Activated T-helper 1 cell treated with anti-CD3 and anti-CD28 coated beads, Interleukin-12 subunit alpha, Interleukin-12 subunit beta, Interleukin-2, Interleukin-4 antibody, amounts not matched to agents 30 ng/mL and 10 ng/mL and 1 ng/mL, durations not matched to agents 14 hours and 24 hours and 36 hours (primary cell): ENCODE results near the gene SLC34A1. TPM values are rescaled to one million over a fixed set of nuclear protein-coding genes. Genes with fewer than 3 reads are reported as not detected.

Experiments used
- DNase-seq: peaks from one replicate; pipeline ENCODE4 v3.0.0; 2021; ENCODE audit warnings: low spot score
- H3K27ac Mint-ChIP-seq: one replicate; pipeline ENCODE4 v1.8.0; 2021; ENCODE audit warnings: mild to moderate bottlenecking, mixed read lengths
- H3K27me3 Mint-ChIP-seq: one replicate; pipeline ENCODE4 v1.8.0; 2022; ENCODE audit warnings: mild to moderate bottlenecking, moderate library complexity, mixed read lengths; ENCODE audit not compliant: insufficient read depth
- H3K36me3 Mint-ChIP-seq: one replicate; pipeline ENCODE4 v1.8.0; 2021; ENCODE audit warnings: low read depth, mixed read lengths
- H3K4me1 Mint-ChIP-seq: one replicate; pipeline ENCODE4 v1.8.0; 2021; ENCODE audit warnings: low read depth, mixed read lengths
- H3K4me3 Mint-ChIP-seq: one replicate; pipeline ENCODE4 v1.8.0; 2021; ENCODE audit warnings: mild to moderate bottlenecking, moderate library complexity, mixed read lengths
- H3K9me3 Mint-ChIP-seq: one replicate; pipeline ENCODE4 v1.8.0; 2021; ENCODE audit warnings: mixed read lengths
- intact Hi-C: fragments of 100-400 bp; cut with micrococcal nuclease; formaldehyde crosslinking; loops from one replicate; pipeline ENCODE4 v1.15.1; 2024
- total RNA-seq: library from RNA; stranded (reverse); gene quantifications from 2 replicates; pipeline ENCODE4 v1.2.3, GENCODE V29; 2022

SLC34A1 gene
- total RNA-seq, 1 donor from 2014 or later, result 0.26 TPM

GRCh38 chr5:177366528-177367322, 17.5 kb upstream of the SLC34A1 start:
- H3K27me3 Mint-ChIP-seq, result peaks cover 2% of the 10 kb centered on the region
- DNase-seq, result no peak
- H3K9me3 Mint-ChIP-seq, result no peaks in the 10 kb centered on the region
- H3K36me3 Mint-ChIP-seq, result peaks cover 25% of the 10 kb centered on the region
- H3K4me3 Mint-ChIP-seq, result no peak overlapping the region
- H3K4me1 Mint-ChIP-seq, result peaks cover 61% of the 10 kb centered on the region
- intact Hi-C loops, result no loop called here
- no peak overlapping the region for H3K27ac Mint-ChIP-seq

DNA sequence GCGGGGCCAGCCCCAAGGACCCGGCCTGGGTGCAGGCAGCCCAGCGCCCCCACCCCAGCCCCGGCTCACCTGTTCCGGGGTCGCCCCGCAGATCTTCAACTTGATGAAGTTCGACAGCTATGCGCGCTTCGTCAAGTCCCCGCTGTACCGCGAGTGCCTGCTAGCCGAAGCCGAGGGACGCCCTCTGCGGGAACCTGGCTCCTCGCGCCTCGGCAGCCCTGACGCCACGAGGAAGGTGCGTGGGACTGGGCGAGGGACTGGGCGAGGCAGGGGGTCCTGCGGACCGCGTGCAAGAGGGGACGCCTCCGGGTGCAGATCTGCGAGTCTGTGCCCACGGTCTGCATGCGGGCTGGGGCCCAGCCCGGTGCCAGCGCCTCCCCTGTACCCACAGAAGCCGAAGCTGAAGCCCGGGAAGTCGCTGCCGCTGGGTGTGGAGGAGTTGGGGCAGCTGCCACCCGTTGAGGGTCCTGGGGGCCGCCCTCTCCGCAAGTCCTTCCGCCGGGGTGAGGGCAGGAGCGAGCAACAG, 16.8 kb upstream of the SLC34A1 start:
- H3K27ac Mint-ChIP-seq, result no peak overlapping the region
- peaks cover 2% of the 10 kb centered on the region for H3K27me3 Mint-ChIP-seq
- peaks cover 61% of the 10 kb centered on the region for H3K4me1 Mint-ChIP-seq
- H3K36me3 Mint-ChIP-seq, result peaks cover 25% of the 10 kb centered on the region
- no peaks in the 10 kb centered on the region for H3K9me3 Mint-ChIP-seq
- H3K4me3 Mint-ChIP-seq, result no peak overlapping the region
- intact Hi-C loops, result no loop called here
- DNase-seq, result no peak

DNA sequence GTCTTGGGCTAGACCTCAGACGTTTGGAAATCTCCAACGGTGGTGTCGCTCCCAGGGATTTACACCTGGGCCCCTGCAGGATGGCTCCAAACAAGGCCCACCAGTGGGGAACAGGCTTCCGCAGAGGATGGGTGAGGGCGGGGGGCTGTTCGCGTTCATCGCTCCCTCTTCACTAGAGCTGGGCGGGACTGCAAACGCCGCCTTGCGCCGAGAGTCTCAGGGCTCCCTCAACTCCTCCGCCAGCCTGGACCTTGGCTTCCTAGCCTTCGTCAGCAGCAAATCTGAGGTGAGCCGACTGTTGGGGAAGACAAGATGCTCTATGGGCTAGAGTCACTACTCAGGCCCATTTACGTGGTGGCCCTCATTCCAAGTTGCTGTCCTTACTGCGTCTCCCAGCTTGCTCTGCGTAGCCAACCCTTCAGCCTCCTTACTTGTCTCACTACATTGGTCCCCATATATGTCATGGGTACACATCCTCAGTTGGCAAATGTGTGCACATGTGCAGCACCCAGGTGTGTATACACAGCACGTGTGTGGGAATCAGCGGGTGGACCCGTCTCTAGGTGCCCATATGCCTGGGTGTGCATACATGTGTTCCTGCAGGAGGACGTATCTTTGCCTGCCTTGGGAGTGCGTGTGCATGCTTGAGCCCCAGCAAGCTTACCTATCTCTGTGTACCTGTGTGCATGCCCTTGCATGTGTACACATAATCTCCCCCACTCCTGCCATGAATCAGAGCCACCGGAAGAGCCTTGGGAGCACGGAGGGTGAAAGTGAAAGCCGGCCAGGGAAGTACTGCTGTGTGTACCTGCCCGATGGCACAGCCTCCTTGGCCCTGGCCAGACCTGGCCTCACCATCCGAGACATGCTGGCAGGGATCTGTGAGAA, 16.0 kb upstream of the SLC34A1 start:
- Mint-ChIP-seq H3K36me3 (peaks cover 27% of the 10 kb centered on the region), H3K9me3 (no peaks in the 10 kb centered on the region), H3K4me1 (peaks cover 62% of the 10 kb centered on the region), H3K27ac (peak overlapping the region; percentile 18), H3K27me3 (peaks cover 2% of the 10 kb centered on the region), H3K4me3 (no peak overlapping the region)
- no peak for DNase-seq
- intact Hi-C loops, result no loop called here

DNA sequence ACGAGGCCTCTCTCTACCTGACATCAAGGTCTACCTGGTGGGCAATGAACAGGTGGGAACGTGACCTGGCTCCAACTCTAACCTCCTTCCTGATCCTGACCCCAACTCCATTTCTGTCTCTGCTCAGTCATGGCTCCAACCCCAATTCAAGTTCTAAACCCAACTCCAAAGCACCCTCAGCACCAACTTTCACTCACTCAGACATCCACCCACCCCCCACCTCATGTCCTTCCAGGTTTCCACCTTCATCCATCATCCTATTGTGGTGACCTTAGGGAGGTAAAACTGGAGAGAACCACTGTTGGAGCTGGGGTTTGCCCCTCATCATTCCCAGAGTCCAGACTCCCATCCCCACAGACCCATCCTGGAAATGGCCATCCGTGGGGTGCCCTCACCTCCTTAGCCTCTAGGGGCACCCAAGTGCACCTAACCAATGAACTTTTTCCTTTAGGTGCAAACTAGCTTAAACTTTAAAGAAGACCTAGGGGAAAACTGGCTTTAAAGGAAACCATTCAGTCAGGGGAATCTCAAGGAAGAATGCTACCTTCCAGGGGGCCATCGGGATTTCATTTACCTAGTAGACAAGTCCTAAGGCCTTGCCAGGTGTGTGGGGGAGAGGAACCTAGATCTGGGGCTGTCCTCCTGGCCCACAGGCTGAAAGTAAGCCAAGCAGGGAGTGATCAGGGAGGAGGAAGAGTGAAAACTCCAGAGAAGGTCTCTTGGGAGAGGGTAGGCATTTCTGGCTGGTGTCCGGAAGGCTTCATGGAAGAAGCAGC, 15.2 kb upstream of the SLC34A1 start:
- Mint-ChIP-seq H3K4me3 (no peak overlapping the region), H3K27ac (peak overlapping the region; percentile 55), H3K36me3 (peaks cover 30% of the 10 kb centered on the region), H3K9me3 (no peaks in the 10 kb centered on the region), H3K27me3 (peaks cover 2% of the 10 kb centered on the region), H3K4me1 (peaks cover 62% of the 10 kb centered on the region)
- intact Hi-C loops, result loop anchor here (1.0 kb wide), 1 partner anchor 18 kb away; the partner anchor contains the start of gene LMAN2
- DNase-seq, result no peak

DNA sequence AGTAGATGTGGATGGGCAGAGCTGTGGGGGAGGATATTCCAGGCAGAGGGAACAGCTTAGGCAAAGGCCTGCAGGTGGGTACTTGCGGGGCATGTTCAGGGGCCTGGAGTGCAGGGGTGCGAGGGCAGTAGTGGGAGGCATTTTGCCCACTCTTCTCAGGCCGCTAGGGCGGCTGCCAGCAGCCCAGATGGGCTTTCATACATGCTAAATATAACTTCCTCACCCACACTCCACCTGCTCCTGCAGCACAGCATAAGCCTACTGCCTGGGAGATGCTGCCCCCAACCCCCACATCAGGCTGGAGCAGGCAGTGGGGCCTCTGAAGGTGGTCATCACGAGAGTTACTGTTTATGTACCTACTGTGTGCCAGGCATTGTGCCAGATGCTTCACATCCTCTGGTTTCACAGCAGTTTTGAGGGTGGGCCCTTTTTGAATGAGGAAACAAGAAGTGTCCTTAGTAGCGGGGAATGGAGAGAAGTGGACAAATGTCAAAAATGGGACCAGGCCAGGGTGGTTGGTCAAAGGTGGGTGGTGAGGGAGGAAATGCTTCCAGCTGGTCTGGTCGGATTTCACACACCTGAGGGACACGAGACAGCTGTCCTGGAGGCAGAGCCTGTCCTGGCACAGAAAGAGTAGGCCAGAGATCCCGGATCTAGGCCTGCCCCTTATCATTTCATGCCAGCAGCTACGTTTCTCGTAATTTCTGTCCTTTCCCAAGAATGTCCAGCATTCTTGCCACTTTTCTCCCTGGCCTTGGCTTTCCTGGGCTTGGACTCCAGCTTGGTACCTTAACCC, 14.4 kb upstream of the SLC34A1 start:
- H3K9me3 Mint-ChIP-seq, result no peaks in the 10 kb centered on the region
- no peak for DNase-seq
- peaks cover 60% of the 10 kb centered on the region for H3K4me1 Mint-ChIP-seq
- H3K4me3 Mint-ChIP-seq, result no peak overlapping the region
- H3K27me3 Mint-ChIP-seq, result peaks cover 2% of the 10 kb centered on the region
- peak overlapping the region; percentile 34 for H3K27ac Mint-ChIP-seq
- intact Hi-C loops, result loop anchor here (1.0 kb wide), 1 partner anchor 19 kb away; the partner anchor contains the start of gene LMAN2
- peaks cover 28% of the 10 kb centered on the region for H3K36me3 Mint-ChIP-seq

DNA sequence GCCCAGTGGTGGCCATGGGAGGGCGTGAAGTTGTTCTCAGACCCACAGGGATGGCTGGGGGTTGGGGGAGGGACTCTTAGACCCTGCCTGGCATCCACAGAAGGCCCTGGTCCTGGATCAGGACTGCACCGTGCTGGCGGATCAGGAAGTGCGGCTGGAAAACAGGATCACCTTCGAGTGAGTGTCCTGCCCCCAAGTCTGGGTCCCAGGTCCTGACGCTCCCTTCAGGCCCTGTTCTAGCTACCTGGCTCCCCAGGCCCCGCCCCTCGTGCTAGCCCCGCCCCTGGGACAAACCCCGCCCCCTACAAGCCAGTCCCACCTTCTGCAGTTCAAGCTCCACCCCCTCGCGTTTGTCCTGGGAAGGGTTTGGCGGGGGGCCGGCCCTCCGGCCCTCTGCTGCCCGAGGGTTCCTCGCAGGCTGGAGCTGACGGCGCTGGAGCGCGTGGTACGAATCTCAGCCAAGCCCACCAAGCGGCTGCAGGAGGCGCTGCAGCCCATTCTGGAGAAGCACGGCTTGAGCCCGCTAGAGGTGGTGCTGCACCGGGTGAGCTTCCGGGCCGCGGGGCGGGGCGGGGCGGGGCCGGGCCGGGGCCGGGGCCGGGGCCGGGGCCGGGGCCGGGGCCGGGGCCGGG, 13.6 kb upstream of the SLC34A1 start:
- Mint-ChIP-seq H3K36me3 (peaks cover 26% of the 10 kb centered on the region), H3K27ac (no peak overlapping the region), H3K4me1 (peaks cover 55% of the 10 kb centered on the region), H3K27me3 (peaks cover 2% of the 10 kb centered on the region), H3K4me3 (peak overlapping the region; percentile 61), H3K9me3 (no peaks in the 10 kb centered on the region)
- intact Hi-C loops, result no loop called here
- DNase-seq, result peak; percentile 48

DNA sequence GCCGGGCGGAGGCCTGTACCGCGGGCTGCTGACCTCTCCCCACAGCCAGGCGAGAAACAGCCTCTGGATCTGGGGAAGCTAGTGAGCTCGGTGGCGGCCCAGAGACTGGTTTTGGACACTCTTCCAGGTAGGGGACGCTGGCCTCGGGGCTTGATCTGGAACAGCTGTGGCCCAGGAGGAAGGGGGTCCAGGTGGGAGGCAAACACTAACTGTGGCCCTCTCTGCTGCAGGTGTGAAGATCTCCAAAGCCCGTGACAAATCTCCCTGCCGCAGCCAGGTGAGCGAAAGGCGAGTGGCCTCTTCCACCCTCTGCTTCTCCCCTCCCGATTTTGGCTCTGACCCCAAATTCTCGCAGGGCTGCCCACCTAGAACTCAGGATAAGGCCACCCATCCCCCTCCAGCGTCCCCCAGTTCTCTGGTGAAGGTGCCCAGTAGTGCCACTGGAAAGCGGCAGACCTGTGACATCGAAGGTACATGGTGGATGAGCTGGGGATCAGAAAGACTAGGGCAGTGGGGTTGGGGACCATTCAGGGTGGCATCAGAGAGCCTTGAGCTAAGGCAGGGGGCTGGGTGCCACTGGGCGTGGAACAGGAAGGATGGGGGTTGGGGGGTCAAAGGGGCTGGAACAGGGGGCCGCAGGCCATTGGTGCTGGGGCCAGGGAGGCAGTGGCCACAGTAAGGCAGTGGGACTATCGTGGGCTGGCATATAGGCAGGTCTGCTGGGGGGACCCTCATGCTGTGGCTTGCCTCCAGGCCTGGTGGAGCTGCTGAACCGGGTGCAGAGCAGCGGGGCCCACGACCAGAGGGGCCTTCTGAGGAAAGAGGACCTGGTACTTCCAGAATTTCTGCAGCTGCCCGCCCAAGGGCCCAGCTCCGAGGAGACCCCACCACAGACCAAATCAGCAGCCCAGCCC, 12.9 kb upstream of the SLC34A1 start:
- Mint-ChIP-seq H3K27ac (no peak overlapping the region), H3K9me3 (no peaks in the 10 kb centered on the region), H3K36me3 (peaks cover 22% of the 10 kb centered on the region), H3K27me3 (no peaks in the 10 kb centered on the region), H3K4me3 (peak overlapping the region; percentile 69), H3K4me1 (peaks cover 51% of the 10 kb centered on the region)
- intact Hi-C loops, result no loop called here
- DNase-seq, result no peak

- Mint-ChIP-seq H3K4me3 (peak overlapping the region; percentile 69), H3K27me3 (no peaks in the 10 kb centered on the region), H3K27ac (peak overlapping the region; percentile 86), H3K36me3 (peaks cover 20% of the 10 kb centered on the region), H3K4me1 (peaks cover 51% of the 10 kb centered on the region), H3K9me3 (no peaks in the 10 kb centered on the region)
- no peak for DNase-seq
- intact Hi-C loops, result no loop called here
These were observed 12.0 kb upstream of the SLC34A1 start for GRCh38 chr5:177372034-177372896.

- no peaks in the 10 kb centered on the region for H3K27me3 Mint-ChIP-seq
- intact Hi-C loops, result no loop called here
- peak overlapping the region; percentile 59 for H3K4me3 Mint-ChIP-seq
- peaks cover 20% of the 10 kb centered on the region for H3K36me3 Mint-ChIP-seq
- no peaks in the 10 kb centered on the region for H3K9me3 Mint-ChIP-seq
- H3K4me1 Mint-ChIP-seq, result peaks cover 51% of the 10 kb centered on the region
- H3K27ac Mint-ChIP-seq, result peak overlapping the region; percentile 86
- no peak for DNase-seq
These were observed 11.3 kb upstream of the SLC34A1 start for GRCh38 chr5:177372910-177373309.

DNA sequence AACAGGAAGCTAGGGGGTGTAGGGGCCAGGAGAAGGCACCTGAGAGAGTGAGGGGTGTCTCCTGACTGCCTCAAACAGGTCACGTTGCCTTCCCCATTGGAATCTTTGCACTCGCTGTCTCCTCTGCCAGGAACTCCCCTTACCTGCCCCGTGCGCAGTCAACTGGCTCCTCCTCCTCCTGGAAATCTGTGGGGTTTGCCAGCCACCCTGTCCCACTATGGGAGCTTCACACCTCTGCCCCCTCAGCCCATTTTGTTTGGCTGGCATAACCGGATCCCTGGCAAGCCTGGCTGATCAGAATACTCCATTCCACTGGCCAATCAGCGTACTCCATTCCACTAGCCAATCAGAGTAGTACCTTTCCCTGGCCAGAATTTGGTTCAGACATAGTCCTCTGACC, 10.4 kb upstream of the SLC34A1 start:
- peaks cover 12% of the 10 kb centered on the region for H3K36me3 Mint-ChIP-seq
- peaks cover 45% of the 10 kb centered on the region for H3K4me1 Mint-ChIP-seq
- no peak overlapping the region for H3K4me3 Mint-ChIP-seq
- H3K9me3 Mint-ChIP-seq, result no peaks in the 10 kb centered on the region
- H3K27me3 Mint-ChIP-seq, result no peaks in the 10 kb centered on the region
- intact Hi-C loops, result no loop called here
- peak overlapping the region; percentile 20 for H3K27ac Mint-ChIP-seq
- no peak for DNase-seq
